HG03064 (cell line): ENCODE measurements around the gene CCM2.
A peak's percentile ranks its signal among the peaks of the same experiment; 100 is the strongest.
"Not testable (repeated sequence)": the region's sequence is repeated elsewhere in the genome, so short reads cannot be mapped to it uniquely, and the experiment has no call there.

Experiments
- ATAC-seq: cut with Tn5 transposase; IDR thresholded peaks from one replicate; pipeline ENCODE4 v1.9.1; 2021; ENCODE audit warnings: low read depth; ENCODE audit not compliant: unreplicated experiment

Gene CCM2

DNA sequence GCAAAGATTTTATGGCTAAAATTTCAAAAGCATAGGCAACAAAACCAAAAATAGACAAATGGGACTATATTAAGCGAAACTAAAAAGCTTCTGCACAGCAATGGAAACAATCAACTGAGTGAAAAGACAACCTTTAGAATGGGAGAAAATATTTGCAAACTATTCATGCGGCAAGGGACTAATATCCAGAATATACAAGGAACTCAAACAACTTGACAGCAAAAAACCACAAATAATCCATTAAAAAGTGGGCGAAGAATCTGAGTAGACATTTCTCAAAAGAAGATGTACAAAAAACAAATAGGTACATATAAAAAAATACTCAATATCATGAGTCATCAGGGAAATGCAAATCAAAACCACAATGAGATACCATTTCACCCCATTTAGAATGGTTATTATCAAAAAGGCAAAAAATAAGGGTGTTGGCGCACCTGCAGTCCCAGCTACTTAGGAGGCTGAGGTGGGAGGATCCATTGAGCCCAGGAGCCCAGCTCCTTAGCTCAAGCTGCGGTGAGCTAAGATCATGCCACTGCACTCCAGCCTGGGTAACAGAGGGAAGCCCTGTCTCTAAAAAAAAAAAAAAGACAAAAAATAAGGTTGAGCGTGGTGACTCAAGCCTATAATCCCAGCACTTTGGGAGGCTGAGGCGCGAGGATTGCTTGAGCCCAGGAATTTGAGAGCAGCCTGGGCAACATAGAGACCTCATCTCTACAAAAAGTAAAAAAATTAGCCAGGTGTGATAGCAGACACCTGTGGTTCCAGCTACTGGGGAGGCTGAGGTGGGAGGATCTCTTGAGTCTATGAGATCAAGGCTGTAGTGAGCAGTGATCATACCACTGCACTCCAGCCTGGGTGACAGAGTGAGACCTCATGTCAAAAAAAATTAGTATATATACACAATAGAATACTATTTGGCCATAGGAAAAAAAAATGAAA lies 4.2 kb upstream of the CCM2 start:
- no peak for ATAC-seq

- ATAC-seq, result no peak
Observed at GRCh38 chr7:44998153-44998871, 1.7 kb upstream of the CCM2 start.

- ATAC-seq, result peak; percentile 64
Observed at GRCh38 chr7:44999245-45000092, 532 bp upstream of the CCM2 start.

GRCh38 chr7:45001138-45001694 lies 1.2 kb downstream of the CCM2 start:
- peak; percentile 37 for ATAC-seq

GRCh38 chr7:45001826-45002225 lies 1.8 kb downstream of the CCM2 start:
- no peak for ATAC-seq

GRCh38 chr7:45003789-45004188 lies 3.8 kb downstream of the CCM2 start:
- no peak for ATAC-seq

GRCh38 chr7:45007106-45007505 lies 7.1 kb downstream of the CCM2 start:
- no peak for ATAC-seq

DNA sequence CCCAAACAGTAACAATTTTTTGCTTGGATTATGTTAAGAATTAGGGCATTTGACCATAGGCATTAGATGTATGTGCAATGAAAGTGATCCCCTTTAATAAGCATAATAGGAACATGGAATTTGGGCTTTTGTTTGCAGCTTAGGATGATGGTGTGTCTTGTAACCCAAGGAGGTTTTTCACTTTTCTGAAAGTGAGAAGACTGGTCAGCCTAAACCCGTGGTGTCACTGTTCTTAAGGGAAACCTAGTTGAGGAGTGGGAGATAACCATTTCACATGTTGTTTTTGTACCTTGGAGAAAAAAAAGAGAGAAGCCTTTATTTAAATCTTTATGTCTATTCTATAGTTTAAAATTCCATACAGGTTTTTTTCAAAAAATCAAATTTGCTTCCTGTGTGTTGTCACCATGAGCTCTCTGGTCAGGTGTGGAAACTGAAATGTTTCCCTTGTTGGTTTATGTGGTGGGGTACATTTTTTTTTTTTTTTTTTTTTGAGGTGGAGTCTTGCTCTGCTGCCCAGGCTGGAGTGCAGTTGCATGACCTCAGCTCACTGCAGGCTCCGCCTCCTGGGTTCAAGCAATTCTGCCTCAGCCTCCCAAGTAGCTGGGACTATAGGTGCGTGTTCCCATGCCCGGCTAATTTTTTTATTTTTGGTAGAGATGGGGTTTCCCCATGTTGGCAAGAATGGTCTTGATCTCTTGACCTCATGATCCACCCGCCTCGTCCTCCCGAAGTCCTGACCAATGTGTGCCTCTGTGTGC lies 7.7 kb downstream of the CCM2 start:
- ATAC-seq, result no peak

GRCh38 chr7:45013465-45013967 lies 13.5 kb downstream of the CCM2 start:
- ATAC-seq, result no peak

DNA sequence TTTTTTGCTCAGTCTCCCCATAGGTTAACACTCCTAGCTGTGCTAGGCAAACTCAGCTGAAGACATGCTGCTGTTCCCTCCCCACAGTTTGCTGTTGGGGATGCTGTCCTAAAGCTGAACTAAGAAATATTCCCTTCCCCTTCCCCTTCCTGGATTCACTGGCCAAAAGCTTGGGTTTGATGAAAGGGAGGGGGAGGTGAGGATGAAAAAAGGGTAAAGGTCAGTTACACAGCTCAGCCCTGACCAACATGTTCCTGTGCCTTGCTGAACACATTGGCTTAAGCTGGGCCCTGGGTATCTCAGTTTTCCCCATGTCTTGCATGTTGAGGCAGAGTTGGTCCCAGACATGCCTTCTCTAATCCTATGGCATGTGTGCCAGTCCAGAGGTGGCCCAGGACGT lies 15.3 kb downstream of the CCM2 start:
- no peak for ATAC-seq

DNA sequence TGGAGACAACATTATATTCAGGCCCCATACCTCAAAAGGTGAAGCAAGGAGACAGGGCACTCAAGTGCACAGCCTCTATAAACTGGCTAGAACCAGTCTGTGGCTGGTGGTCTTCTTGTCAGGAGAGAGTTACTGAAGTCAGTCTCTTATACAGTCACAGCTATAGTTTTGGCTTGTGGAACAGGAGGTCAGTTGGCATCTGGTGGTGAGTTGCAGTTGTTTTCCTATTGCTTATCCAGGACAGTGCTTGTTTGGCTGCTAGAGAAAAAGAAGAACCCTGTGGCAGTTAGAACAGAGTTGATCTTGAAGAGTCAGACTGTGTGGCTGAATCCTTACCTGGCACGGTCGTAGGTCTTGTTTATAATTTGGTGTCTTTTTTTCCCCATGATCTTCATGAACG lies 17.3 kb downstream of the CCM2 start:
- ATAC-seq, result no peak

DNA sequence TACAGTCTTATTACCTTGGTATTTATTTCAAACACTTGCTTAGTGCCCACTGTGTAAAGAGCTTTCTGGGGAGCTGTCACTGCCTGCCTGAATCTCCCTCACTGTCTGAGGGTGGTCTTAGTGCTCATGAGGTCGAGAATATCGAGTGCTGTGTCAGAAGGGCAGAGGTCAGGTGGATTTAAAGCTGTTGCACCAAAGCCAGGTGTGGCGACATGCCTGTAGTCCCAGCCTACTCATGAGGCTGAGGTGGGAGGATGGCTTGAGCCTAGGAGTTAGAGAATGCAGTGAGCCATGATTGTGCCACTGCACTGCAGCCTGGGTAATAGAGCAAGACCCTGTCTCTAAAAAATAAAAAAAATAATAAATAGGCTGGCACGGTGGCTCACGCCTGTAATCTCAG lies 20.9 kb downstream of the CCM2 start:
- no peak for ATAC-seq

DNA sequence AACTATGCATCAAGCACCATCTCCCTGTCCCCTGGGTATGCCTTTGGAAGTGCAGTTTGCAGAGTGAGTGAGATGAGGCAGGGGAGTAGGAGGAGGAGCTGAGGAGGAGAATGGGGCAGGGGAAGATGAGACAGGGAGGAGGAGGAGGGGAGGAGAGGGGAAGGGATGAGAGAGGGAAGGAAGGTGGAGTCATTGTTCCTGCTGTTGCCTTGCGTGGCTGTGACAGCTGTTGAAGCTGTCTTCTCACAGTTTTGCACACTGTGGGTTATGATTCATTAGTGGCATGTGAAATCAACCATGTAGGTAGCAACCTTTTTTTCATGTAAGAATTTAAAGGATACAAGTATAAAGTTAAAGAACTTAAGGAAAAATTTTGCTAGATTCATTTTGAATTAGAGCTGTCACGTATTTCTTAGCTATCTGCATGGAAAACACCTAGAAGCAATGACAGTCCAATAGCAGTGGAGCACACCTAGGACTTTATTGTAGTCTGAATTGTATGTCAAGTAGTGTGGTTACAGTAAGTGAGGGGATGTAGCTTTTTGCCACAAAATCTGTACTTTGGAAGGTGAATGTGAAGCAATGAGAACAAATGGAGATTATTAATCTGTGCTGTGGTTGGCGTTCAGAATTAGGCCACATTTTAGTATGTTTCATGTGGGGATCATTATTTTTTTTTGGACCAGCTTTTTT lies 21.7 kb downstream of the CCM2 start:
- ATAC-seq, result peak; percentile 62

DNA sequence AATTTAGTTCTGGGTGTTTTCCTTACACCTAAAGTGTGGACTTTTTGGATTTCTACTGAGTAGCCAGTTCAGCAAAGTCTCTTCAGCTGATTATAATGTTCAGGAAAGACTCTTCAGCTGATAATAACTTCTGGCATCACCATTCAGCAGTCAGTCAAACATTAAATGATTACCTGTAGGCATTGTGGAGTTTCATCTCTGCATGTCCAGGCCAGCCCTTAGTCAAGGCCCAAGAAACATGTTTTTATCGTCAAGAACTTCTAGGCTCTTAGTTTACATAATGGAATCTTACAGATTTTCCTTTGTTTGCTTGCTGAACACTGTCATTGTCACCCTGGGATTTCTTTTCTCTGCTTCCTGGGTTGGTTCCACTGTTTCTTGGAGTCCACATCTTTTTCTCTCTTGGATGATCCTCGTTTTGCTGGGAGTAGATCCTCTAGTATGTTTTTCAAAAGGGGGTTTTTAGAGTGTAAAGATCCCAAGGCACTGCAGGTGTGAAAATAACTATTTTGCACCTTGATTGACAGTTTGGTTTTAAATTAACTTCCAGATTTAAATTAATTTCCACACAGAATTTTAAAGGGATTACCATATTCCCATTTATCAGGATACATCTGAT lies 24.2 kb downstream of the CCM2 start:
- no peak for ATAC-seq

DNA sequence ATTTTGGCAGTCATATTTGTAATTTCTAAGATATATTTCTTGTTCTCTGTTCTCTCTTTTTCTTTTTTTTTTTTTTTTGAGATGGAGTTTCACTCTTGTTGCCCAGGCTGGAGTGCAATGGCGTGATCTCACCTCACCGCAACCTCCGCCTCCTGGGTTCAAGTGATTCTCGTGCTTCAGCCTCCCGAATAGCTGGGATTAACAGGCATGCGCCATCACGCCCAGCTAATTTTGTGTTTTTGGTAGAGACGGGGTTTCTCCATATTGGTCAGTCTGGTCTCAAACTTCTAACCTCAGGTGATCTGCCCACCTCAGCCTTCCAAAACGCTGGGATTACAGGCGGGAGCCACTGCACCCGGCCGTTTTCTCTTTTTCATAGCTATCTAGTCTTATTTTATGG lies 25.5 kb downstream of the CCM2 start:
- ATAC-seq, result not testable (repeated sequence)

- no peak for ATAC-seq
Observed at GRCh38 chr7:45026013-45026412, 26.0 kb downstream of the CCM2 start.

DNA sequence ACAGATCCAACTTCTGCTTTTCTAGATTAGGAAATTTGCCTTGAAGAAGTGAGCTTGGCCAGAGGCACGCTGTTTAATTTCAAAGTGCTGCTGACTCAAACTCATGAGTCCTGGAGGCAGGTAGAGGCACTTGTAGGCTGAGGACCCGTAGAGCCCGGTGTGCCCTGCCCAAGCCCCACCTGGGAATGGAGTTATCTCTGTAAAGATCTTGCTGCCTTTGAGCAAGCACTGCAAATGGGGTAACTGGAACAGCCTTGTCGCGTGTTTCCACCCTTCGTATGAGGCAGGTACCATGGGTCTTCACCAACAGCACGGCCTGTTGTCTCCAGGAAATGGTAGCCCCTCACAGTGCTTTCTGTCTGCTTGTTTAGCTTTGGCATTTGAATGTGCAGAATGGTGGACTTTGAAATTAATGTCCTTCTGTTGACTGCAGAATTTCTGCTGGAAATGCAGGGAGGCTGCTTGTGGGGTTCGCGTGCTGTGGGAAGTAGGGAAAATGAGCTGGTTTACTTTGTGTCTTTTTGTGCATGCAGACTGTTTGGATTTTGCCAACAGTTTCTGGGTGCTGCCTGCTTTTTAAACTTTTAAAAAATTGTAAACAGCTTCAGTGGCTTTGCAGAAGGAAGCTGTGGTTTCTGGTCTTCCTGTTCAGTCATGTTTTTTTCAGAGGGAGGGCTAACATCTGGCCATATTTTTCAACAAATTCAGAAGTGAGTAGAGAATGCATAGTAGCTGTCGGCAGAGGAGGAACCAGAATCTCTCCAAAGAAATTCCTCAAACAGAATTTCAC lies 27.2 kb downstream of the CCM2 start:
- no peak for ATAC-seq

DNA sequence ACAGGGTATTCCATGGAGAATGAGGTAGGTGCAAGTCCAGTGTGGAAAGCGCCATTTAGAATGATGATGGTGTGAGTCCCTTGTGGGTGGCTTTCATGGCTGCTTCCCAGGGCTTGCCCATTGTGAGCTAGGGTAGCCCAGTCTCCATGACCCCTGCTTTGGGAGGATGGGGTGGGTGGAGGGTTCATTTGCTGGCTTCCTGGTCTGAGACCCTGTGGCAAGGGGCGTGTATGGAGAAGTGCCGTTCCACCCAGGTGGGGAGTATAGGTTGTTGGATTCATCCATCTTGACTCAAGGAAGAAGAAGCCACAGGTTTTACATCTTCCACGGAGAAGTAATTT lies 27.7 kb downstream of the CCM2 start:
- ATAC-seq, result no peak
